Measurements from ENCODE around the gene REEP5. TPM values are rescaled to one million over a fixed set of nuclear protein-coding genes. Genes with fewer than 3 reads are reported as not detected.
"Not testable (repeated sequence)": the region's sequence is repeated elsewhere in the genome, so short reads cannot be mapped to it uniquely, and the experiment has no call there.

The REEP5 gene
- total RNA-seq, 2 donors from 2014 or later = 61.0 to 164 TPM

DNA sequence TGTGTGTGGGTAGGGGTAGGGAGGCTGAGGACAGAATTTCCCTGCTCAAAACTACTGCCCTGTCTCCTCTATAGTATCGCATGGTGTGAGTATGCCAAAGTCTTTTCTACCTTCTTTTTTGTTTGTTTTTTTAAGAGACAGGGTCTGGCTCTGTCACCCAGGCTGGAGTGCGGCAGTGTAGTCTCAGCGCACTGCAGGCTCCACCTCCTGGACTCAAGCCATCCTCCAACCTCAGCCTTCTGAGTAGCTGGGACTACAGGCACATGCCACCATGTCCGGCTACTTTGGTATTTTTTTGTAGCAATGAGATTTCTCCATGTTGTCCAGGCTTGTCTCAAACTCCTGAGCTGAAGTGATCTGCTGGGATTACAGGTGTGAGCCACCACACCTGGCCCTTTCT, 58.5 kb downstream of the REEP5 start:
- Histone ChIP-seq H3K27me3 (replicated peaks; ENCODE audit: insufficient read depth) (no peaks in the 10 kb centered on the region), H3K36me3 (no peaks in the 10 kb centered on the region), H3K4me1 (replicated peaks) (peaks cover 8% of the 10 kb centered on the region), H3K27ac (no peak overlapping the region), H3K4me3 (peak overlapping the region in 1 of 2 donors; percentile 7), H3K9me3 (no peaks in the 10 kb centered on the region)
- intact Hi-C loops (cut with DNase I) = loop anchor here (5.0 kb wide), 1 partner anchor 59 kb away; the partner anchor contains the start of gene REEP5
- 54% methylated on average over 4 of the region's 4 CpGs for WGBS
- TF ChIP-seq POLR2A (IDR thresholded peaks at IDR 0.05) = no peak
- TF ChIP-seq, protein P1, sequence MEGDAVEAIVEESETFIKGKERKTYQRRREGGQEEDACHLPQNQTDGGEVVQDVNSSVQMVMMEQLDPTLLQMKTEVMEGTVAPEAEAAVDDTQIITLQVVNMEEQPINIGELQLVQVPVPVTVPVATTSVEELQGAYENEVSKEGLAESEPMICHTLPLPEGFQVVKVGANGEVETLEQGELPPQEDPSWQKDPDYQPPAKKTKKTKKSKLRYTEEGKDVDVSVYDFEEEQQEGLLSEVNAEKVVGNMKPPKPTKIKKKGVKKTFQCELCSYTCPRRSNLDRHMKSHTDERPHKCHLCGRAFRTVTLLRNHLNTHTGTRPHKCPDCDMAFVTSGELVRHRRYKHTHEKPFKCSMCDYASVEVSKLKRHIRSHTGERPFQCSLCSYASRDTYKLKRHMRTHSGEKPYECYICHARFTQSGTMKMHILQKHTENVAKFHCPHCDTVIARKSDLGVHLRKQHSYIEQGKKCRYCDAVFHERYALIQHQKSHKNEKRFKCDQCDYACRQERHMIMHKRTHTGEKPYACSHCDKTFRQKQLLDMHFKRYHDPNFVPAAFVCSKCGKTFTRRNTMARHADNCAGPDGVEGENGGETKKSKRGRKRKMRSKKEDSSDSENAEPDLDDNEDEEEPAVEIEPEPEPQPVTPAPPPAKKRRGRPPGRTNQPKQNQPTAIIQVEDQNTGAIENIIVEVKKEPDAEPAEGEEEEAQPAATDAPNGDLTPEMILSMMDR (IDR thresholded peaks at IDR 0.05) = no peak
- TF ChIP-seq POLR2AphosphoS5 (IDR thresholded peaks at IDR 0.05) = no peak
- peak; percentile 31 for DNase-seq (ENCODE audit: low spot score)

DNA sequence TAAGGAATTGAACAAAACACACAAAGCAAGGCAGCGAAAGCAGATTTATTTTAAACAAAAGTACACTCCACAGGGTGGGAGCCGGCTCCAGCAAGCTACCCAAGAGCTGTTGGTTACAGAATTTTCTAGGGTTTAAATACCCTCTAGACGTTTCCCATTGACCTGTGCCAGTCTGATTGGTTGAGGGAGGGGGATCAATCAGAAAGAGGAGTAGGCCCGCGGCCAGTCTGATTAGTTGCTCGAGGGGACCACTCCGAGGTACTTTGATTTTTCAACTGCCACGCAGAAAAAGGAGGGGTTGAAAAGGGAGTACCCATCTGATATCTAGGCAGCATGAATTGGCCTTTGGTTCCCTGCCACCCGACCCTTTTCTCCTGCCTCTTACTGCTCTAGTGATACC, 59.9 kb downstream of the REEP5 start:
- Histone ChIP-seq H3K9me3 (no peaks in the 10 kb centered on the region), H3K4me1 (replicated peaks) (peaks cover 8% of the 10 kb centered on the region), H3K27ac (peak overlapping the region; percentile 67 to 73), H3K36me3 (no peaks in the 10 kb centered on the region), H3K4me3 (peak overlapping the region; percentile 74 to 92), H3K27me3 (replicated peaks; ENCODE audit: insufficient read depth) (no peaks in the 10 kb centered on the region)
- intact Hi-C loops (cut with DNase I) = loop anchor here (5.0 kb wide), 1 partner anchor 60 kb away; the partner anchor contains the start of gene REEP5
- TF ChIP-seq POLR2A (IDR thresholded peaks at IDR 0.05) (no peak), POLR2AphosphoS5 (IDR thresholded peaks at IDR 0.05) (no peak)
- TF ChIP-seq, protein P1 (IDR thresholded peaks at IDR 0.05) = no peak
- DNase-seq (ENCODE audit: low spot score) = no peak
- 30% methylated on average over 9 of the region's 9 CpGs for WGBS

DNA sequence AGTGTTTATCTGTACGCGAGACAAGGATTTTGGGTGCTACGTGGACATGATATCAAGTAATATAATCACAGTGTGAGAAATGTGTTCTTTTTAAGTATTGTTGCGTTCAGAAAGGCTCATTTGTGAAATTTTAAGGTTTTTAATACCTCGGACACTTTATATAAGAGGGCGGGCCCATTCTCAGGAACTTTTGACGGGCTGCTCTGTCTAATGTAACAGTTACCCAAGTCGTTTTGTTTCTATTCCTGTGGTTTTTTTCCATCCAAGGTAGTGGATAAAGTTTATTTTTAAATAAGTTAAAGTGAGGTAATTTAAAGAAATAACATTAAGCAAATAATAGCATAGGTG, 60.4 kb downstream of the REEP5 start:
- H3K9me3 ChIP-seq = no peaks in the 10 kb centered on the region
- H3K36me3 ChIP-seq = no peaks in the 10 kb centered on the region
- WGBS = under 1% methylated on average over 8 of the region's 8 CpGs
- DNase-seq (ENCODE audit: low spot score) = no peak
- peak overlapping the region; percentile 67 to 73 for H3K27ac ChIP-seq
- TF ChIP-seq POLR2AphosphoS5 (IDR thresholded peaks at IDR 0.05) (no peak), POLR2A (IDR thresholded peaks at IDR 0.05) (no peak)
- TF ChIP-seq, protein P1 (IDR thresholded peaks at IDR 0.05) = no peak
- intact Hi-C loops (cut with DNase I) = loop anchor here (2.0 to 5.0 kb wide), 2 partner anchors 61 to 115 kb away; partner anchors contain the start of genes DCP2 and REEP5
- H3K4me3 ChIP-seq = peak overlapping the region; percentile 74 to 92
- peaks cover 8% of the 10 kb centered on the region for H3K4me1 ChIP-seq (replicated peaks)
- H3K27me3 ChIP-seq (replicated peaks; ENCODE audit: insufficient read depth) = no peaks in the 10 kb centered on the region

DNA sequence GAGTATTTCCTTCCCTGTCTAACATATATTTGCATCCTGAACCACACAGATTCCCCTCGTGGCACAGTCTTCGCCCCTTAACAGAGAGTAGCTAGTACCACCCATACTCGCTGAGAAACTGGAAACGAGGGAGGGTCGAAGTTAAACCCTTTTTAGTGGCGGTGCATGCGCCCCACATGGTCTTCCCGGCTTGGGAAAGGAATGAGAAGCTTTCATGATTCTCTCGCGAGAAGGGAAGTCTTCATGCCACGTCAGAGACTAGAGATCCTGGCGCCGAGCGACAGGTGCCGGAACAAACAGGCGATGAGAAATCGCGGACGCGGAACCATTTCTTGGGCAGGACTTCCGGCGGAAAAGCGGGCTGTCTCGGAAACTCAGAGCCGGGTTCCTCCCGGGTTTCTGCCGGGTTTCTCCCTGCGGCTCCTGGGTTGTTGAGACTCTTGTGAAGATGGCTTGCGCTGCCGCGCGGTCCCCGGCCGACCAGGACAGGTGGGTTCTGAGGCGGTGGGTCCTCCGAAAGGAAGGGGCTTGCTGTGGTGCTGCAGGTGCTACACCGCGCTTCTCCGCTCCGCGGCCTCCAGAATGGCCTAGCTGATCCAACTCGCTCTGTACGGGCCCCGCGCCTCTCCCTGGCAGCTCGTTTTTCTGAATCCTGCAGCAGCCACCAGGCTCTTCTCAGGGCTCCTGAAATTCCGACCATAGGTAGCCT, 60.9 kb downstream of the REEP5 start, which contains the start of gene SRP19:
Gene SRP19 (plus strand): TSS at position 359 of the 709 bp plus-strand sequence. CDS start 90 bp downstream, at position 449.
- Histone ChIP-seq H3K27ac (peak within 1 kb of the TSS; percentile 67 to 73), H3K36me3 (no peaks in the 10 kb centered on the region), H3K4me1 (replicated peaks) (peaks cover 8% of the 10 kb centered on the region), H3K4me3 (peak within 1 kb of the TSS; percentile 74 to 92), H3K27me3 (replicated peaks; ENCODE audit: insufficient read depth) (no peaks in the 10 kb centered on the region), H3K9me3 (no peaks in the 10 kb centered on the region)
- TF ChIP-seq, protein P1 (IDR thresholded peaks at IDR 0.05) = peak in 1 of 4 experiments; percentile 5
- peak; percentile 45 for TF ChIP-seq POLR2A (IDR thresholded peaks at IDR 0.05)
- peak; percentile 95 for TF ChIP-seq POLR2AphosphoS5 (IDR thresholded peaks at IDR 0.05)
- WGBS = 1% methylated on average over 47 of the region's 47 CpGs
- intact Hi-C loops (cut with DNase I) = loop anchor here (2.0 to 5.0 kb wide), 2 partner anchors 61 to 116 kb away; partner anchors contain the start of genes DCP2 and REEP5
- DNase-seq (ENCODE audit: low spot score) = peak; percentile 94

DNA sequence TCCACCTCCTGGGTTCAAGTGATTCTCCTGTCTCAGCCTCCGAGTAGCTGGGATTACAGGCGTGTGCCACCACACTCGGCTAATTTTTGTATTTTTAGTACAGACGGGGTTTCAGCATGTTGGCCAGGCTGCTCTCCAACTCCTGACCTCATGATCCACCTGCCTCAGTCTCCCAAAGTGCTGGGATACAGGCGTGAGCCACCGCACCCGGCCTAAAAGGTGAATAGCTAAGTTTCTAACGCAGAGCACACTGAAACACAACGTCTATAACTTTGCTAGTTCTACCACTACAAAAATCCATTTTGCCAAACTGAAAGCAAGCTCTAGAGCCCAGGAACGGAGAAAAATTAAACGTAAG, 61.5 kb downstream of the REEP5 start:
- not testable (repeated sequence) for H3K9me3 ChIP-seq; DNase-seq (ENCODE audit: low spot score); H3K27me3 ChIP-seq (replicated peaks; ENCODE audit: insufficient read depth); H3K4me1 ChIP-seq (replicated peaks); H3K36me3 ChIP-seq
- intact Hi-C loops (cut with DNase I) = loop anchor here (2.0 to 5.0 kb wide), 2 partner anchors 62 to 116 kb away; partner anchors contain the start of genes DCP2 and REEP5
- H3K4me3 ChIP-seq = peak overlapping the region; percentile 74 to 92
- H3K27ac ChIP-seq = peak overlapping the region; percentile 67 to 73
- 76% methylated on average over 11 of the region's 11 CpGs for WGBS
